Activated naive CD4-positive, alpha-beta T cell treated with anti-CD3 and anti-CD28 coated beads, Interleukin-2, amount 50 U/mL, for 24 hours (primary cell): ENCODE measurements around the gene LYRM4.

ENCODE experiments used
- H3K27ac Mint-ChIP-seq: one replicate; pipeline ENCODE4 v1.8.0; 2021; ENCODE audit warnings: mild to moderate bottlenecking, mixed read lengths
- H3K27me3 Mint-ChIP-seq: one replicate; pipeline ENCODE4 v1.8.0; 2021; ENCODE audit warnings: mixed read lengths
- H3K36me3 Mint-ChIP-seq: one replicate; pipeline ENCODE4 v1.8.0; 2021; ENCODE audit warnings: mixed read lengths
- H3K4me1 Mint-ChIP-seq: one replicate; pipeline ENCODE4 v1.8.0; 2021; ENCODE audit warnings: mixed read lengths
- H3K4me3 Mint-ChIP-seq: one replicate; pipeline ENCODE4 v1.8.0; 2021; ENCODE audit warnings: mild to moderate bottlenecking, mixed read lengths
- H3K9me3 Mint-ChIP-seq: one replicate; pipeline ENCODE4 v1.8.0; 2021; ENCODE audit warnings: mixed read lengths

LYRM4 gene

GRCh38 chr6:5091210-5092069, 169.3 kb downstream of the LYRM4 start:
- peaks cover 15% of the 10 kb centered on the region for H3K27me3 Mint-ChIP-seq
- no peaks in the 10 kb centered on the region for H3K9me3 Mint-ChIP-seq
- H3K4me1 Mint-ChIP-seq: peaks cover 11% of the 10 kb centered on the region
- no peak overlapping the region for H3K27ac Mint-ChIP-seq
- no peak overlapping the region for H3K4me3 Mint-ChIP-seq
- no peaks in the 10 kb centered on the region for H3K36me3 Mint-ChIP-seq

- Mint-ChIP-seq H3K36me3 (no peaks in the 10 kb centered on the region), H3K4me3 (no peak overlapping the region), H3K27ac (no peak overlapping the region), H3K9me3 (no peaks in the 10 kb centered on the region), H3K27me3 (peaks cover 15% of the 10 kb centered on the region), H3K4me1 (peaks cover 13% of the 10 kb centered on the region)
Measured at GRCh38 chr6:5090603-5091002, 170.1 kb downstream of the LYRM4 start.

- Mint-ChIP-seq H3K4me3 (no peak overlapping the region), H3K36me3 (no peaks in the 10 kb centered on the region), H3K27ac (no peak overlapping the region), H3K9me3 (no peaks in the 10 kb centered on the region), H3K27me3 (peaks cover 17% of the 10 kb centered on the region), H3K4me1 (peaks cover 13% of the 10 kb centered on the region)
Measured at GRCh38 chr6:5089481-5090438, 171.0 kb downstream of the LYRM4 start.

DNA sequence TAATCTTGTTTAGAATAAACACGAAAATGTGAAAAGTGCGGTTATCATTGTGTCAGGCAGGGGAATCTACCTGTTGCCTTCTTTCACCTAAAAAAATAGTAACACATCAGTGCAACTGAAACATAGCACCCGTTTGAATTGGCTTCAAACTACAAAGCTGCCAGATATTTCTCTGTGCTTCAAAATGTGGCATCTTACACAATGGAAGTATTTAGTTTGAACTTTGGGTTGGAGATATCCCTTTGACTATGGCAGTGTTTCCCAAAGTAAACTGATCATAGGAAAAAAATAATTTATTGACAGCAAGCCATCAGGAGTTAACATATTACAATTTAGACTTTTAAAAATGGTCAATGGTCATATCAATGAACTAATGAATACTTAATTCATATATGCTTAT, 172.0 kb downstream of the LYRM4 start:
- Mint-ChIP-seq H3K4me1 (peaks cover 13% of the 10 kb centered on the region), H3K27ac (no peak overlapping the region), H3K36me3 (no peaks in the 10 kb centered on the region), H3K4me3 (no peak overlapping the region), H3K27me3 (peaks cover 18% of the 10 kb centered on the region), H3K9me3 (no peaks in the 10 kb centered on the region)

DNA sequence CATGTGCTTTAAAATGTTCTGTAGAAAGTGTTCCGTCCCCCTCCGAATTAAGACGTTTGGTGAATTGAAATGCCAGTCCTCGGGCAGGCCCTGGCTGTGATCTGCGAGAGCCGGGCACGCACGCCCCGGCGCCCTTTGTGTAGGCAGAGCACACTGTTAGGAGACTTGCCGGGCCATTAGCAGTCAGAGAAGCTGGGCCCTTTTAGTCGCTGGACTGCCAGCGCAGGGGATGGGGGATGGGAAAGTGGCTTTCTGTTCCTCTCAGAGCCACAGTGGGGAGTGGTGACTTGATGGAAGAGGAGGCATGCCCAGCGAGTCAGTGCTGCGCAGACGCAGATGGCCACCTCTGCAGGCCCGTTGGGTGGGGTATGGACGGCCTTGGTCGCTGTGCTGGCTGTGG, 173.4 kb downstream of the LYRM4 start:
- peaks cover 24% of the 10 kb centered on the region for H3K27me3 Mint-ChIP-seq
- H3K4me3 Mint-ChIP-seq: peak overlapping the region; percentile 43
- H3K27ac Mint-ChIP-seq: no peak overlapping the region
- no peaks in the 10 kb centered on the region for H3K36me3 Mint-ChIP-seq
- peaks cover 13% of the 10 kb centered on the region for H3K4me1 Mint-ChIP-seq
- H3K9me3 Mint-ChIP-seq: no peaks in the 10 kb centered on the region

DNA sequence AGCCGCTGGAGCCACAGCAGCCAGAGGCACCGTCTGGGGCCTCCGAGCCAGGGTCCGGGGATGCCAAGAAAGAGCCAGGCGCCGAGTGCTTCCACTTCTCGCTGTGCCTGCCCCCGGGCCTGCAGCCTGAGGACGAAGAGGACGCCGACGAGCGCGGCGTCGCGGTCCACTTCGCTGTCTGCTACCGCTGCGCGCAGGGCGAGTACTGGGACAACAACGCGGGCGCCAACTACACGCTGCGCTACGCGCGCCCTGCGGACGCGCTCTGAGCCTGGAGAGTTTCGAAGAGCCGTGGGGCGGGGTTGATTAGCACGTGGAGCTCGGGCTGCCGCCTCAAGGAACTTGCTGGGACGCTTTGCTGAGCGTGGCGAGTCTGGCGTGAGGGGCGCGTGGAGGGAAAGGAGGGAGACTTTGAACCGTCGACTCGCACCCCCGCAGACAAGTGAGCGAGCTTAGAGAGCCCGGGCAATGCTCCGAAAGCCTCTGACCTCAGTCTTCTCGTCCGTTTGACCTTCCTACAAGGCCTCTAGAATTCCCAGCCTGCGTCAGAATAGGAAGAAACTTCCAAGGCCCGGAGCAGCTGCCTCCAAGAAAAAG, 174.4 kb downstream of the LYRM4 start:
- Mint-ChIP-seq H3K9me3 (no peaks in the 10 kb centered on the region), H3K4me1 (peaks cover 7% of the 10 kb centered on the region), H3K27me3 (peaks cover 22% of the 10 kb centered on the region), H3K4me3 (no peak overlapping the region), H3K27ac (no peak overlapping the region), H3K36me3 (no peaks in the 10 kb centered on the region)

DNA sequence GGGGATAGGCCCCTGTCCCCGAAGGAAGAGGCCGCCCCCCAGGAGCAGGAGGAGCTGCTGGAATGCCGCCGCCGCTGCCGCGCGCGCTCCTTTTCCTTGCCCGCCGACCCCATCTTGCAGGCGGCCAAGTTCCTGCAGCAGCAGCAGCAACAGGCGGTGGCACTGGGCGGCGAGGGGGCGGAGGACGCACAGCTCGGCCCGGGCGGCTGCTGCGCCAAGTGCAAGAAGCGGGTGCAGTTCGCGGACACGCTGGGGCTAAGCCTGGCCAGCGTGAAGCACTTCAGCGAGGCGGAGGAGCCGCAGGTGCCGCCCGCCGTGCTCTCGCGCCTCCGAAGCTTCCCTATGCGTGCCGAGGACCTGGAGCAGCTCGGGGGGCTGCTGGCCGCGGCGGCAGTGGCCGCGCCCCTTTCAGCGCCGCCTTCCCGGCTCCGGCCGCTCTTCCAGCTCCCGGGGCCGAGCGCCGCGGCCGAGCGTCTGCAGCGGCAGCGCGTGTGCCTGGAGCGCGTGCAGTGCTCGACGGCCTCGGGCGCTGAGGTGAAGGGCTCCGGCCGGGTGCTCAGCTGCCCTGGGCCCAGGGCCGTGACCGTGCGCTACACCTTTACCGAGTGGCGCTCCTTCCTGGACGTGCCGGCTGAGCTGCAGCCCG, 175.0 kb downstream of the LYRM4 start:
- peaks cover 22% of the 10 kb centered on the region for H3K27me3 Mint-ChIP-seq
- H3K4me3 Mint-ChIP-seq: no peak overlapping the region
- H3K4me1 Mint-ChIP-seq: peaks cover 5% of the 10 kb centered on the region

GRCh38 chr6:5084781-5085647, 175.7 kb downstream of the LYRM4 start, which contains the start of gene PPP1R3G:
Gene PPP1R3G, plus strand, starts transcription at chr6:5085341. Its CDS starts 145 bp downstream, at chr6:5085486.
- H3K27me3 Mint-ChIP-seq: peaks cover 22% of the 10 kb centered on the region
- H3K36me3 Mint-ChIP-seq: no peaks in the 10 kb centered on the region
- no peaks in the 10 kb centered on the region for H3K9me3 Mint-ChIP-seq
- peaks cover 5% of the 10 kb centered on the region for H3K4me1 Mint-ChIP-seq
- no peak within 1 kb of the TSS for H3K27ac Mint-ChIP-seq
- H3K4me3 Mint-ChIP-seq: peak within 1 kb of the TSS; percentile 42

More for the DNA sequence above, 175.0 kb downstream of the LYRM4 start:
- H3K36me3 Mint-ChIP-seq: no peaks in the 10 kb centered on the region
- H3K27ac Mint-ChIP-seq: no peak overlapping the region
- H3K9me3 Mint-ChIP-seq: no peaks in the 10 kb centered on the region

DNA sequence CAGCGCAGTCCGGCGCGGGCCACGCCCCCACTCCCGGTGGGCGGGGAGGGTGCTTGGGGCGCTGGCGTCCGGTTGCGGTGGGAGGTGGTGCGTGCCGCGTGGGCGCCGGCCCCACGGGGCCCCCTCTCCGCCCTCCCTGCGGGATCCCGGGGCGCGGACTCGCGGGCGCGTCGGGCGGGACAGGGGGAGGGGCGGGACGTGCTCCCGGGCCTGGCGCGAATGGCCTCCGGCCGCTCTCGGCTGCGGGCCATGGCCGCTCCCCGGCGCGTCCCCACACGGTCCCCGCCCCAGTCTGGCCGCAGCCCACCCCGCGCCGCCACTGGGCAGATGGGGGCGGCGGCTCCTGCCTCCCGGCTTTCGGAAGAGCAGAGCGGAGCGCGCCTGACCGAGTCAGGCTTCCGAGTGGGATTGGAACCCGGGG, 176.4 kb downstream of the LYRM4 start:
- no peaks in the 10 kb centered on the region for H3K36me3 Mint-ChIP-seq
- H3K4me3 Mint-ChIP-seq: no peak overlapping the region
- no peak overlapping the region for H3K27ac Mint-ChIP-seq
- peaks cover 5% of the 10 kb centered on the region for H3K4me1 Mint-ChIP-seq
- peaks cover 23% of the 10 kb centered on the region for H3K27me3 Mint-ChIP-seq
- no peaks in the 10 kb centered on the region for H3K9me3 Mint-ChIP-seq

- peaks cover 23% of the 10 kb centered on the region for H3K27me3 Mint-ChIP-seq
- H3K27ac Mint-ChIP-seq: no peak overlapping the region
- H3K4me1 Mint-ChIP-seq: peaks cover 5% of the 10 kb centered on the region
- no peak overlapping the region for H3K4me3 Mint-ChIP-seq
- no peaks in the 10 kb centered on the region for H3K9me3 Mint-ChIP-seq
- H3K36me3 Mint-ChIP-seq: no peaks in the 10 kb centered on the region
Measured at GRCh38 chr6:5083813-5084359, 176.9 kb downstream of the LYRM4 start.

GRCh38 chr6:5083307-5083583, 177.5 kb downstream of the LYRM4 start:
- no peak overlapping the region for H3K27ac Mint-ChIP-seq
- H3K27me3 Mint-ChIP-seq: peaks cover 20% of the 10 kb centered on the region
- no peaks in the 10 kb centered on the region for H3K36me3 Mint-ChIP-seq
- no peak overlapping the region for H3K4me3 Mint-ChIP-seq
- H3K4me1 Mint-ChIP-seq: peaks cover 5% of the 10 kb centered on the region
- H3K9me3 Mint-ChIP-seq: no peaks in the 10 kb centered on the region

- peaks cover 5% of the 10 kb centered on the region for H3K4me1 Mint-ChIP-seq
- no peak overlapping the region for H3K4me3 Mint-ChIP-seq
- no peaks in the 10 kb centered on the region for H3K9me3 Mint-ChIP-seq
- H3K36me3 Mint-ChIP-seq: no peaks in the 10 kb centered on the region
- H3K27me3 Mint-ChIP-seq: peaks cover 20% of the 10 kb centered on the region
- no peak overlapping the region for H3K27ac Mint-ChIP-seq
Measured at GRCh38 chr6:5082487-5083306, 178.1 kb downstream of the LYRM4 start.

DNA sequence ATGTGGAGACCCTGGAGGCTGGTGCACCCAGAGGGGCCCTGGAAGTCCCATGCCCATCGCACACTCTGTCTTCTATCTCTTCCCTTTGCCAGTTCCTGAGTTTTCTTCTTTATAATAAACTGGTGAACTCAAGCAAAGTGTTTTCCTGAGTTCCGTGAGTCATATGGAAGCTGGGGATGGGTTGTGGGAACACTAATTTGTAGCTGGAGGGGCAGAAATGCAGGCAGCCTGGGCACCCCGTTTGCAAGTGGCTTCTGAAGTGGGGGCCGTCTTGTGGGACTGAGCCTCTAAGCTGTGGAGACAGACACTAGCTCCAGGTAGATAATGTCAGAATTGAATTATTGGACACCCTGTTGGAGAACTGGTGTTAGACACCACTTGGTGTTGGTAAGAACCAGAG, 178.8 kb downstream of the LYRM4 start:
- Mint-ChIP-seq H3K4me1 (peaks cover 5% of the 10 kb centered on the region), H3K9me3 (no peaks in the 10 kb centered on the region), H3K27ac (no peak overlapping the region), H3K4me3 (no peak overlapping the region), H3K36me3 (no peaks in the 10 kb centered on the region), H3K27me3 (peaks cover 16% of the 10 kb centered on the region)

DNA sequence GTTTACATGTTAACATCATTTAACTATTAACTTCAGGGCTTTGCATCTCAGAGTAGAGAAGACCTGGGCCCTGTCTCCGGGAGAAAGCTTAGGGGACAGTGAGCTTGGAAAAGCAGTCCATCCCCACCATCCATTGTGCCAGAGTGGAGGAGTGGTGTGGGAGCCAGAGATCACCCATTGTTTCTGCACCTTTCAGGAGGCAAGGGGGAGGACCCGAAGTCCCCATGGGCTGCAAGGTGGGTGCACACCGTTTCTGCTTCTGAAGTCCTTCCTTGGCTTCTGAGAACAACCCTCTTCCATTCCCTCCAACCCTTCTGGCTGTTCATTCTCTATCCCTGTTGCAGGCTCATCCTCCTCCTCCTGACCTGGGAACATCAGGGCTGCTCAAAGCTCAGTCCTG, 179.6 kb downstream of the LYRM4 start:
- H3K4me3 Mint-ChIP-seq: no peak overlapping the region
- H3K9me3 Mint-ChIP-seq: no peaks in the 10 kb centered on the region
- H3K27me3 Mint-ChIP-seq: peaks cover 16% of the 10 kb centered on the region
- H3K36me3 Mint-ChIP-seq: no peaks in the 10 kb centered on the region
- H3K4me1 Mint-ChIP-seq: no peaks in the 10 kb centered on the region
- no peak overlapping the region for H3K27ac Mint-ChIP-seq
